Posterior vena cava (tissue), 2 donors: ENCODE measurements around the gene MRPS6. TPM values are rescaled to one million over a fixed set of nuclear protein-coding genes. Genes with fewer than 3 reads are reported as not detected.
A peak's percentile ranks its signal among the peaks of the same experiment; 100 is the strongest.

Source experiments
- DNase-seq: peaks from one replicate; pipeline ENCODE4 v3.0.0-alpha.2; 2020; ENCODE audit warnings: low spot score
- intact Hi-C, 2 donors: fragments of 100-400 bp; cut with DNase I; formaldehyde crosslinking; loops; one replicate each; pipeline versions ENCODE4 v1.14.1 to v1.14.2; 2022 to 2023
- total RNA-seq, 2 donors: library from RNA; stranded (reverse); fragmentation: NEBNext Ultra II Directional; extraction: Animal tissue kit (Norgen Biotek cat#: 25700); gene quantifications; one replicate each; pipeline ENCODE4 v1.2.1, GENCODE V29; 2021
- donor health status: DM: yes; HTN: yes; CAD: no.
- donor health status: DM: yes; HTN: yes; CAD: no.

Gene MRPS6
- total RNA-seq, 2 donors from 2014 or later = 45.8 to 64.0 TPM

- DNase-seq = no peak
- intact Hi-C loops = no loop called here
Observed at GRCh38 chr21:34055615-34056014, 17.8 kb upstream of the MRPS6 start.

DNA sequence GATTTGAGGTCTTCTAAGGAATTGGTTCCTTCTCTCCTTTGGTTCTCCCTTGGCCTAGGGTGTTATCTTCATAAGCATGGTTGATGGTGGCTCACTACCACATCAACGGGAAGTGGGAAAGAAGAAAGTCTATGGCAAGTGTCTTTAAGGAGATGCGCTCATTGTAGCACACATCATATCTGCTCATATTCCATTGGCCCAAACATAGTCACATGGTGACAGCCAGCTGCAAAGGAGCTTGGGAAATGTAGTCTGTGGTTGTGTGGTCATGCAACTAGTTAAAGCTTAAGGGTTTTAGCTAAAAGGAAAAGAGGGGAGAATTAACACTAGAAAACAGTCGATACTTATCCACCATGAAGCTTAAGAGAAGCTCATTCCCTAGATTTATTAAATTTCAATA, 11.4 kb upstream of the MRPS6 start:
- intact Hi-C loops = no loop called here
- DNase-seq = no peak

- intact Hi-C loops = no loop called here
- no peak for DNase-seq
Observed at GRCh38 chr21:34065027-34065426, 8.4 kb upstream of the MRPS6 start.

DNA sequence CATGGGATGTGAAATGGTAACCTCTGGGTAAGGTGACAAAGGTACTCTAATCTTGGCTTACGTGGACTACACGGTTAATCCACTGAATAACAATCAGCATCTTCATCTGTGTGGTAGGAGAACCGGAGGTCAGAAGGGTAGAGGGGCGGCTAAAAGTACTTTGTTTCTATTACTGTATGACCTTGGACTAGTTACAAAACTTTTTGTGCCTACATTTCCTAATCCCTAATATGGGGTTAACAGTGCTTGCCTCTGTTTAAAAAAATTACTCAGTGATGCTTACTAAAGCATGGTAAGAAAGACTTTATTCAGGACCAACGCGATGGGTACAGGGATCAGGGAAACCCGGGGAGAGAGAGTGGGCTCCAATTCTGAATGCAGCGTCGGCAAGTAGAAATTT, 1.7 kb upstream of the MRPS6 start:
- DNase-seq = no peak
- intact Hi-C loops = loop anchor here in 1 of 2 donors (10.0 kb wide), 2 partner anchors 113 to 137 kb away; no protein-coding TSS in a partner anchor

- DNase-seq = no peak
- intact Hi-C loops = loop anchor here in 1 of 2 donors (10.0 kb wide), 2 partner anchors 112 to 138 kb away; no protein-coding TSS in a partner anchor
Observed at GRCh38 chr21:34072145-34073031, 990 bp upstream of the MRPS6 start.

DNA sequence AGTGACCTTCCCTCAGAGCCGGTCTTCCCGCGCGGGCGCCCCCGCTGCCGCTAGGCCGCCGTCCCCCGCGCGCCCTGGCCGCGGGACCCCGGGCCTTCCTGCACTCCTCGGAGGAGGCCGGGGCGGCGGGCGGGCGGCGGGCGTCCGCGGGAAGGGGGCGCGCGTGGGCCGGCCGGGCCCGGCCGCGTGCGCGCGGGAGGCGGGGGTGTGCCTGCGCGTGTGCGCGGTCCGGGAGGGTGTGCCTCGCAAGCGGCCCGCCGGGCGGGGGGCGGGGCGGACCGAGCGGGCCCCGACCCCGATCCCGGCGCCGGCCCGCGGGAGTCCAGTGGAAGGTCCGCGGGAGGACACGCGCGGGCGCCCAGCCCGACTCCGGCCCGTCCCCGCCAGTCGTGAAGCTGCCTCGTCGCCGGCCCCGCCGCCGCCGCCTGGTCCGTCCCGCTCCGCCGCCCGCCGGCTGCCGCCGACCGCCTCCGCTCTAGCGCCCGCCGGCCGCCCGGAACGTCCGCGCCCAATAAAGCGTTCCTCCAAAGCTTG, 438 bp downstream of the MRPS6 start:
- intact Hi-C loops = loop anchor here in 1 of 2 donors (10.0 kb wide), 2 partner anchors 111 to 139 kb away; no protein-coding TSS in a partner anchor

DNA sequence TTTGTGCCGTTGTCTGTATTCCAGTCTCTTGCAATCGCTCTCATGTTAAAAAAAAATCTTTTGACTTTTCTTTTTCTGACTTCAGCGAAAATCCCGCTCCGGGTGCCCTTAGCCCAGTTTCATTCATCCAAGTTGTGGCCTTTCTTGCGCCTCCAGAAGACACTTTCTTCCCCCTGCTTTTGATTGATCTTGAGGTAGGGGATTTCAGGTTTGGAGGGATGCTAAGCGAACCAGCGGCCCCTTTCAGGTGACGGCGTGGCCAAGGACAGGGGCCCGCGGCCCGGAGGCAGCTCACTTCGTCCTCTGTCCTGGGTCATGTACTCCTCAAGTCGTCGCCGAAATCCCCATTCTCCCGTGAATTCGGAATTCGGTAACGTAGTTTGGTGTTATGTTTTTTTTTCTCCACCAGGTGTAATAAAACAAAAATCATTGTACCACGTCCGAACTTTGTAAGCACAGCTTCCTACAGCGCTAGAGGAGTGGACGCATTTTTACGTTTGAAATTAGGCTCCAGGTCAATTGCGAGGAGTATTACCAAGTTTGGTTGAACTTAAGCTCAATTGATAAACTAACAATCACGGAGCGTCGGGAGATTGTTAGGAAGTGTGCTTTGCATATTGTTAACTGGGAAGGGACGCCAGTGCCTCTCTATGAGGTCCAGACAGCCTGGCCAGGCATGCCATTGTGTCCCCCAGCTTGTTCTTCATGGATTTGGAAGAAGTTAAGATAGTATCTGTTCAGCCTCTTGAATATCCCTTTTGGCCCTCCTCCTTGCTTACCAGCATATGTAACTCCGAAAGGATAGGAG, 1.1 kb downstream of the MRPS6 start:
- intact Hi-C loops = loop anchor here in 1 of 2 donors (10.0 kb wide), 2 partner anchors 110 to 140 kb away; no protein-coding TSS in a partner anchor
- no peak for DNase-seq

More for the DNA sequence above, 438 bp downstream of the MRPS6 start:
- DNase-seq = peak; percentile 84

GRCh38 chr21:34075091-34075425, 1.7 kb downstream of the MRPS6 start:
- no peak for DNase-seq
- intact Hi-C loops = loop anchor here in 1 of 2 donors (10.0 kb wide), 2 partner anchors 110 to 140 kb away; no protein-coding TSS in a partner anchor

GRCh38 chr21:34075760-34076660, 2.6 kb downstream of the MRPS6 start:
- intact Hi-C loops = loop anchor here in 1 of 2 donors (10.0 kb wide), 2 partner anchors 109 to 141 kb away; no protein-coding TSS in a partner anchor
- no peak for DNase-seq

GRCh38 chr21:34076835-34077234, 3.5 kb downstream of the MRPS6 start:
- intact Hi-C loops = loop anchor here (1.0 to 10.0 kb wide), 3 partner anchors 35 to 142 kb away; no protein-coding TSS in a partner anchor
- DNase-seq = no peak

GRCh38 chr21:34077888-34078287, 4.5 kb downstream of the MRPS6 start:
- intact Hi-C loops = loop anchor here (1.0 to 10.0 kb wide), 3 partner anchors 34 to 143 kb away; no protein-coding TSS in a partner anchor
- DNase-seq = no peak

- intact Hi-C loops = loop anchor here in 1 of 2 donors (10.0 kb wide), 2 partner anchors 106 to 144 kb away; no protein-coding TSS in a partner anchor
- DNase-seq = no peak
Observed at GRCh38 chr21:34078915-34079314, 5.5 kb downstream of the MRPS6 start.

DNA sequence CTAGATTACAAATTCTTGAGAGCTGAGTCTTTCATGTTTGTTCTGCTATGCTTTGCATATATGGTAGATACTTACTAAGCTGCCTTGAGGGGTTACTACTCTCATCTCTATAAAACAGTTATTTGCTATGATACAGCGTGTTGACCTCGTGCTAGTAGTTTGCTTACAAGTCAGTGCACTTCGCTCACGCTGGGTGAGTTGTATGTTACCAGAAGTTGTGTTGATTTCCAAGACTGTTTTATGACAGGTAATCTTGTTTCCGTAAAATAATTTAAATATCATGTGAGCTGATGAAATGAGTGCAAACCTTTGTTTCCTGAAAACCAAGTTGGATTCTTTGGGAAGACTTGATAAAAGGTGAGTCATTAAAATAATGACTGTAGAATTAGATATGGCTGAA, 7.3 kb downstream of the MRPS6 start:
- no peak for DNase-seq
- intact Hi-C loops = no loop called here

DNA sequence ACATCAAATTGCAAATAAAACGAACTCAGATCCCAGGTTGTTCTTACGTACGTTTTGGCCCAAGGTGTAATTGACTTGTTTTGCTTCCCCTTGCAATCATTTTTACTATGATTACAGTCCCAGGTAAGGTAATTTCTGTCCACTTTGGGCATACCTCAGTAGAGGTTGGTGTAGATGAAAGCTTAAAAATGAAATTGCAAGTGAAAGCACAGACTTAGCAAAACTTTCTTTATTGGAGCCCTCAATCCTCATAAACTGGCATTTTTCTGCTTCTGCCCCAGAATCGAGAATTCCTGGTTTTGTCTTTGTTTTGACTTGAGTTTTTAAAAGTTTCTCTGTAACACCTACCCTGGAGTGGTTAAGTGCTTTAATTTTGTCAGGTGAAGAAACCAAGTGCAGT, 9.4 kb downstream of the MRPS6 start:
- no peak for DNase-seq
- intact Hi-C loops = no loop called here

GRCh38 chr21:34083357-34083756, 10.0 kb downstream of the MRPS6 start:
- intact Hi-C loops = no loop called here

DNA sequence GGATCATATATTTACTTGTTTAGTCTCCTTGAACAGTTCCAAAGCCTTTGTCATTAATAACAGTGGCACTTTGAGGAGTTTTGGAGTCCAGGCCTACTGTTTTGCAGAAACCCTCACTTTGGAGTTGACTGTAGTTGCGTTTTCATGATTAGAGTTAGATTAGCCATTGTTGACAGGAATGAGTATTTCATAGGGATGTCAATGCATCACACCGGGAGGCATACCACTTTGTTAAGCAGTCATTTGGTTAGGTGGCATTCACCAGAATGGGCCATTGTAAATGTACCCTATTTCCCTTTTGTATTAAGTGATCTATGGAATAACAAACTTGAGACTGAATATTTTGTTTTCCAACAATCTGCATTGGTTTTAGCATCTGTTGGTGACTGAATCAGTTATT, 11.8 kb downstream of the MRPS6 start:
- intact Hi-C loops = no loop called here
- no peak for DNase-seq

More at GRCh38 chr21:34083357-34083756, 10.0 kb downstream of the MRPS6 start:
- DNase-seq = no peak

GRCh38 chr21:34086887-34087306, 13.5 kb downstream of the MRPS6 start:
- DNase-seq = no peak
- intact Hi-C loops = no loop called here

DNA sequence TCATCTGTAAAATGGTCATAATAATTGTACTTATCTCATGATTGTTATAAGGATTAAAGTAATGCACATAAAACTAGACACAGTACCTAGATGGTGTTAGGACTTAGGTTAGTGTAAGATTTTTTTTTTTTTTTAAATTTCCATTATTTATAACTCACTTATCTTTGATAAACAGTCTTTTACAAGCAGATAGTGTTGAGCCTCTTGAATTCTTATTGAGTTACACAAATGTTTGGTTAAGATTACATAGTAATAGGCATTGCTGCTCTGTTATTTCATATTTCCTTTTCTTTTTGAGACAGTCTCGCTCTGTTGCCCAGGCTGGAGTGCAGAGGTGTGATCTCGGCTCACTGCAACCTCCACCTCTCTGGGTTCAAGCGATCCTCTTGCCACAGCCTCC, 15.4 kb downstream of the MRPS6 start:
- intact Hi-C loops = no loop called here
- no peak for DNase-seq
